ENCODE results near the gene TUT1.

TUT1 gene

DNA sequence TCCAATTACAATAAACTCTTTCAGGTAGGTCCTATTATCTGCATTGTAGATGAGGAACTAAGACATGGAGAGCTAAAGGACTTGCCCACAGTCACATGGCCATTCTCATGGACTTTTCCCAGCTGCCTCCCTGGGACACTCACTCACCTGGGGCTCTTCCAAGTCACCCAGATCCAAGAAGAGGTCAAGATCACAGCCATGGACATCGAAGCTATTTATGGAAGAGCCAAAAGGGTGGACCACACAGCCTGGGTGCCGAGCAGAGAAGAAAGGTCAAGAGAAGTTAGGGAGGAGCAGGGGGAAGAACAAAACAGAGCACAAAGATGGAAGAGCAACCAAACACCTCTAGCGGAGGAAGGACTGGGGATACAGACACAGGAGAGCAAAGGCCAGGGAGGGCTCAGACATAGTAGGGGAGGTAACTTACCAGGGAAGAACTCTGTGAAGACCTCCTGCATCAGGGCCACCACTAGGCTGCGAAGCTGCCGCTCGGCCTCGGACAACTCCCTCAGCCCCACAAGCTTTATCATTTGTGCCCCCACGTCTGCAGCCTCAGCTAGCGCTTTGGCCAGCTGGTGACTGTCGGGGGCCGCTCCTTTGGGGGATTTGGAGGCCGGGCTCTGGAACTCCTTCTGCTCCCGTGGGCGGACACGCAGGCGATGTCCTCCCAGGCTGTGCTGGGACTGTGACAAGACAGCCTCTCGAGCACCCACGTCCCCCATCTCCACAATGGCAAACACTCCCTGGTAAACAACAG, 10.2 kb downstream of the TUT1 start:
- TF ChIP-seq, protein P1, sequence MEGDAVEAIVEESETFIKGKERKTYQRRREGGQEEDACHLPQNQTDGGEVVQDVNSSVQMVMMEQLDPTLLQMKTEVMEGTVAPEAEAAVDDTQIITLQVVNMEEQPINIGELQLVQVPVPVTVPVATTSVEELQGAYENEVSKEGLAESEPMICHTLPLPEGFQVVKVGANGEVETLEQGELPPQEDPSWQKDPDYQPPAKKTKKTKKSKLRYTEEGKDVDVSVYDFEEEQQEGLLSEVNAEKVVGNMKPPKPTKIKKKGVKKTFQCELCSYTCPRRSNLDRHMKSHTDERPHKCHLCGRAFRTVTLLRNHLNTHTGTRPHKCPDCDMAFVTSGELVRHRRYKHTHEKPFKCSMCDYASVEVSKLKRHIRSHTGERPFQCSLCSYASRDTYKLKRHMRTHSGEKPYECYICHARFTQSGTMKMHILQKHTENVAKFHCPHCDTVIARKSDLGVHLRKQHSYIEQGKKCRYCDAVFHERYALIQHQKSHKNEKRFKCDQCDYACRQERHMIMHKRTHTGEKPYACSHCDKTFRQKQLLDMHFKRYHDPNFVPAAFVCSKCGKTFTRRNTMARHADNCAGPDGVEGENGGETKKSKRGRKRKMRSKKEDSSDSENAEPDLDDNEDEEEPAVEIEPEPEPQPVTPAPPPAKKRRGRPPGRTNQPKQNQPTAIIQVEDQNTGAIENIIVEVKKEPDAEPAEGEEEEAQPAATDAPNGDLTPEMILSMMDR (IDR thresholded peaks at IDR 0.05; ENCODE audit: borderline replicate concordance, insufficient read depth, low read depth, low read length) = no peak
- no peak overlapping the region for H3K4me3 ChIP-seq (ENCODE audit: low read depth, low read length)

DNA sequence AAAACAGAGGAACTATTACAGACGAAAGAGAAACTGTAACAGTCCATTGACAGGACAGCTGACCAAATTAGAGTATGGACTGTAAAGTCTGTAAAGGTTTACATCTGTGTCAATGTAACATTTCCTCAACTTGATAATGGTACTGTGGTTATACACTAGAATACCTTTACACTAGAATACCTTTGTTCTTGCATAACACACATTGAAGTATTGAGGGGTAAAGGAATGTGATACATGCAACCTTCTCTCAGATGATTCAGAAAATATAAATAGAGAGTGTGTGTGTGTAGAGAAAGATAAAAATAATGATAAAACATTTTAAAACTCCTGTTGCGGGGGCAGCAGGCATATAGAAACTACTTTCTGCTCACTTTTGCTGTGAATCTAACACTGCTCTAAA, 12.1 kb downstream of the TUT1 start:
- H3K4me3 ChIP-seq (ENCODE audit: low read depth, low read length) = no peak overlapping the region
- TF ChIP-seq, protein P1 (IDR thresholded peaks at IDR 0.05; ENCODE audit: borderline replicate concordance, insufficient read depth, low read depth, low read length) = no peak

DNA sequence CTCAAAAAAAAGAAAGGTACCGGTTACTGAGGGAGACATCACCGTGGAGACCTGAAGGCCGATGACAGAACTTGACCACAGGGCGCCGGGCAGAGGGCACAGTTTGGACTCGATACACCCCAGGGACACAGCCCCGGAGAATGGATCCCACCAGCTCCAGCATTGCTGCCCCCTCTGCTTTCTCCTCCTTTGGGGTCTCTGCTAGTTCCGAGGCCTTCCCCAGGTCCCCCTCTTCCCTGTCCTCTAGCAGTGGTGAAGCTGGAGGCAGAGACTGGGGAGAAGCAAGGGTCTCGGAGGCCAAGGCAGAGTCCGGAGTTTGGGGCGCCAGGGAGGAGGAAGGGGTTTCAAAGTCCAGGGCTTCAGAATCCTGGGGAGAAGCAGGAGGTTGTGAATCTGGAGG, 12.8 kb downstream of the TUT1 start:
- TF ChIP-seq, protein P1 (IDR thresholded peaks at IDR 0.05; ENCODE audit: borderline replicate concordance, insufficient read depth, low read depth, low read length) = no peak
- H3K4me3 ChIP-seq (ENCODE audit: low read depth, low read length) = no peak overlapping the region

DNA sequence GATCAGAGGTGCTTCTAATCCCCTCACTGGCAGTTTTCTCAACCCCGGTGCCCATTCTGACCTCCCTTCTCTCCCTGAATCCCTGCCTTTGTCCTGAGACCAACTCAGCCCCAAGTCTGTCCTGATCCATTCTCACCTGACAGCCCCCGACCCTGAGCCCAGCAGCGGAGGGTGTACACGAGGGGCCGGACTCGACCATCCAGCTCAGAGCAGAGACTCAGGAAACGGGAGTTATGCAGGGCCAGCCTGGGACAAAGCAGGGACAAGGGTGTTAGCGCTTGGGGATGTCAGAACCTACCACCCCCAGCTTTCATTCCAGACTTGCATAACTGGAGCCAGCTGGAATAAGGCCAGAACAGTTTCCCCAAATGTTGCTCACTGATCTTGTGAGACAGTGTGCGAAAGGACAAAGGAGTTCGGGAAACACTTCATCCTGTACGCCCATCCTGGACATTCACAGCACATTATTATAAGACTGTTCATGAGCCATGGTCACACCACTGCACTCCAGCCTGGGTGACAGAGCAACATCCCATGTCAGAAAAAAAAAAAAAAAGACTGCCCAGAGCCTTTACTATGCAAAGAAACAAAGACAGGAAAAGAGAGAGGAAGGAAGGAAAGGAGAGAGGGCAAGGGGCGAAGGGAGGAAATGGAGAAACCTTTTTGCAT, 14.1 kb downstream of the TUT1 start:
- TF ChIP-seq, protein P1 (IDR thresholded peaks at IDR 0.05; ENCODE audit: borderline replicate concordance, insufficient read depth, low read depth, low read length) = no peak
- no peak overlapping the region for H3K4me3 ChIP-seq (ENCODE audit: low read depth, low read length)

DNA sequence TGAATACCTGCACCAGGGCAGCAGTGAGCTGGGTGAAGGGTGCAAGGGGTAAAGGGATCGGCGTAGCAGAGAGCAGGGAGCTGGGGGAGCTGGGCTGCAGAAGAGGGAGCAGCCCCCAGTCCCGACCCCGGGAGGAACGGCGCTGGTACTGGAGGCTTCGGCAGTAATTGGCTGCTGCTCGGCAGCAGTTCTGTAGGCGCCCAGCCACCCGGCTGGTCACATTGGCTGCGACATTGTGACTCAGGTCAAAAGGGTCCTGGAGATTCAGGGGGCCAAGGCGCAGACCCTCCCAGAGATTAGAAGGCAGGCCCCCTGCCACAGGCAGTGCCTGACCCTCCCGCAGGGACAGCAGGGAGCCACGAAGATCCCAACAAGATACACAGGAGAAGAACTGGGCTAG, 15.5 kb downstream of the TUT1 start:
- no peak overlapping the region for H3K4me3 ChIP-seq (ENCODE audit: low read depth, low read length)
- TF ChIP-seq, protein P1 (IDR thresholded peaks at IDR 0.05; ENCODE audit: borderline replicate concordance, insufficient read depth, low read depth, low read length) = no peak

DNA sequence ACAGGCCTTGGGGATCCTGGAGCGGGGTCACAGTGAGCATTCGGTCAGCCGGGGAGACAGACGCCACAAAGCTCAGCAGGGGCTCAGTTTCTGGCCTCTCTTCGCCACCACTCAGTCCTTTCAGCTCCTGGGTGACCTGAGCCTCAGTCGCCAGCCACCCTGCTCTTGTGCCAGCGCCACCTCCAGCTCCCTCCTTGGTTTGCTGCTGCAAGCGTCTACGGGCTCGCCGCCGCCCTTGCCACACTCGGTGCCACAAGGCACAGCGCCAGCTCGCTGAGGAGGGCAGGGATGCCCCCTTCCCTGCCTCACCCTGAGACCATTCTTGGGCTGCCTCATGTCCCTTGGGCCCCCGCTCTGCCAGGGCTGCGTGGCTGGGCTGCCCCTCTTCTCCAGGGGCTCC, 16.2 kb downstream of the TUT1 start:
- peak overlapping the region; percentile 60 for H3K4me3 ChIP-seq (ENCODE audit: low read depth, low read length)
- TF ChIP-seq, protein P1 (IDR thresholded peaks at IDR 0.05; ENCODE audit: borderline replicate concordance, insufficient read depth, low read depth, low read length) = no peak
